Neural cell (in vitro differentiated cells): ENCODE results near the gene CACNB2. TPM values are rescaled to one million over a fixed set of nuclear protein-coding genes. Genes with fewer than 3 reads are reported as not detected.
A peak's percentile ranks its signal among the peaks of the same experiment; 100 is the strongest.

ENCODE experiments used
- H2AFZ ChIP-seq: fragments of 200-600, 300-800 bp; sonication (generic), shearing (Covaris generic); 2 replicates; pipeline ENCODE4 v1.6.0; 2014; ENCODE audit warnings: low read depth, mild to moderate bottlenecking, antibody characterized with exemption, low read length, moderate library complexity
- H3F3A ChIP-seq: fragments of 200-600 bp; shearing (Covaris generic); 2 replicates; pipeline ENCODE4 v1.6.1; 2016; ENCODE audit warnings: mild to moderate bottlenecking, moderate library complexity, mixed read lengths, antibody characterized with exemption, low read length; ENCODE audit not compliant: insufficient read depth, poor library complexity, severe bottlenecking
- H3K27ac ChIP-seq: fragments of 200-600, 300-800 bp; sonication (generic), shearing (Covaris generic); 2 replicates; pipeline ENCODE4 v1.5.1; 2014; ENCODE audit warnings: mild to moderate bottlenecking, low read length, moderate library complexity
- H3K27me3 ChIP-seq: fragments of 300-800, 200-600 bp; sonication (generic), shearing (Covaris generic); 2 replicates; pipeline ENCODE4 v1.6.0; 2014; ENCODE audit warnings: mild to moderate bottlenecking, low read depth, low read length, moderate library complexity; ENCODE audit not compliant: insufficient read depth
- H3K36me3 ChIP-seq: fragments of 300-800, 200-600 bp; sonication (generic), shearing (Covaris generic); 2 replicates; pipeline ENCODE4 v1.5.1; 2014; ENCODE audit warnings: mild to moderate bottlenecking, antibody characterized with exemption, low read length, moderate library complexity; ENCODE audit not compliant: insufficient read depth
- H3K4me2 ChIP-seq: fragments of 300-800, 200-600 bp; sonication (generic), shearing (Covaris generic); 2 replicates; pipeline ENCODE4 v1.6.0; 2014; ENCODE audit warnings: mild to moderate bottlenecking, low read length
- H3K4me3 ChIP-seq: fragments of 300-800, 200-600 bp; sonication (generic), shearing (Covaris generic); 2 replicates; pipeline ENCODE4 v1.5.1; 2014; ENCODE audit warnings: mild to moderate bottlenecking, low read length, moderate library complexity
- H3K79me2 ChIP-seq: fragments of 200-600 bp; shearing (Covaris generic); replicated peaks from 2 replicates; pipeline ENCODE4 v1.6.0; 2014; ENCODE audit warnings: mild to moderate bottlenecking, low read length, moderate library complexity; ENCODE audit not compliant: insufficient read depth
- H3K9ac ChIP-seq: fragments of 300-800, 200-600 bp; sonication (generic), shearing (Covaris generic); 2 replicates; pipeline ENCODE4 v1.6.1; 2016; ENCODE audit warnings: mild to moderate bottlenecking, low read length, mixed read lengths
- H3K9me2 ChIP-seq: fragments of 200-600 bp; shearing (Covaris generic); 2 replicates; pipeline ENCODE4 v1.6.1; 2016; ENCODE audit warnings: mild to moderate bottlenecking, low read length, mixed read lengths; ENCODE audit not compliant: insufficient read depth
- H3K9me3 ChIP-seq: fragments of 200-600, 300-800 bp; sonication (generic), shearing (Covaris generic); 2 replicates; pipeline ENCODE4 v1.6.1; 2016; ENCODE audit warnings: mild to moderate bottlenecking, mixed run types, low read length, moderate library complexity, mixed read lengths
- H4K20me1 ChIP-seq: fragments of 200-600 bp; shearing (Covaris generic); 2 replicates; pipeline ENCODE4 v1.6.1; 2016; ENCODE audit warnings: mild to moderate bottlenecking, mixed run types; ENCODE audit not compliant: insufficient read depth
- EP300 ChIP-seq: fragments of 450-650 bp; conservative IDR thresholded peaks from 2 replicates; pipeline ENCODE4 v1.6.1; 2014; ENCODE audit warnings: antibody characterized with exemption, mild to moderate bottlenecking, moderate library complexity; ENCODE audit not compliant: poor library complexity, severe bottlenecking
- EZH2 ChIP-seq: fragments of 200-600, 300-800 bp; shearing (Covaris generic), sonication (generic); IDR thresholded peaks from 2 replicates; pipeline ENCODE4 v1.6.1; 2014; ENCODE audit warnings: antibody characterized with exemption, low read length, borderline replicate concordance, mild to moderate bottlenecking; ENCODE audit not compliant: insufficient read depth, poor library complexity, severe bottlenecking
- MXI1 ChIP-seq: fragments of 450-650 bp; conservative IDR thresholded peaks from 2 replicates; pipeline ENCODE4 v1.6.1; 2014; ENCODE audit warnings: antibody characterized with exemption, mild to moderate bottlenecking; ENCODE audit not compliant: poor library complexity, severe bottlenecking
- POLR2AphosphoS5 ChIP-seq: IDR thresholded peaks from 2 replicates; pipeline ENCODE4 v1.6.1; 2012
- RAD21 ChIP-seq: fragments of 450-650 bp; conservative IDR thresholded peaks from 2 replicates; pipeline ENCODE4 v1.6.1; 2014; ENCODE audit warnings: antibody characterized with exemption, mild to moderate bottlenecking, moderate library complexity
- SMC3 ChIP-seq: fragments of 450-650 bp; conservative IDR thresholded peaks from 2 replicates; pipeline ENCODE4 v1.6.1; 2014; ENCODE audit warnings: antibody characterized with exemption, mild to moderate bottlenecking, moderate library complexity; ENCODE audit not compliant: poor library complexity
- TAF1 ChIP-seq: IDR thresholded peaks from 2 replicates; pipeline ENCODE4 v1.6.1; 2012; ENCODE audit warnings: low read depth
- polyA plus RNA-seq: library from polyadenylated mRNA; depleted of rRNA; stranded (reverse); fragments of >200 nt; gene quantifications from 2 replicates; pipeline ENCODE4 v1.2.3, GENCODE V29; 2014
- TF ChIP-seq, protein P1 (sequence below): fragments of 450-650 bp; IDR thresholded peaks from 2 replicates; pipeline ENCODE4 v1.5.1; 2014; ENCODE audit warnings: antibody characterized with exemption, mild to moderate bottlenecking, moderate library complexity; ENCODE audit not compliant: poor library complexity, severe bottlenecking
- TF ChIP-seq, protein P2 (sequence below): IDR thresholded peaks from 2 replicates; pipeline ENCODE4 v1.6.1; 2012; ENCODE audit warnings: borderline replicate concordance

The CACNB2 gene
- polyA plus RNA-seq, 1 donor from 2014 or later: 14.3 TPM

DNA sequence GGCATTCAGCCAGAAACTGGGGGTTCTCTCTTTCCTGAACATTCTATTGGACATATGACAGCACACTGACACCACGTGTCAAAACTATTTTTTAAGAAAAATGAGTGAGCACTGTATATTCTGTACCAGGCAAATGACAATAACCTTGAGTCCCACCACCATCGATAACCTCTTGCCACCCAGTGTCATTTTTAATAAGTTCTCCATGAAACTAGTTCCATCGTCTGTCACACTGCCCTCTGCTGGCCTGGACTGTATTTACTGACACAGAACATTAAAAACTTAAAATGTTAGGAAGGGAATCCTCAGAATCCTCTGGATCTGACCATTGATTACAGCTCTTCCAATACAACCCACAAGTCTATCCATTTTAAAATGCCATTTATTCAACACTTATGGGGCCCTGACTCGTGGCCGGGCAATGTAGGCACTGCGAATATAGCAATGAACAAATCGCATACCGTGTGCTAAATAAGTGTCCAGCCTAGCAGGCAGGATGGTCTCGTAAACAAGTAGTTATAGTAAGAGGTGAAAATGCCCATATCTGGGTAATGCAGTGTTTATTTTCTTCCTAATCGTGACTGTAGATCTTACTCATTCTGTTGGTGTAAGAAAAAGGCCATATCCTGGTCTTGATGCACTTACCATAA lies 35.9 kb upstream of the CACNB2 start:
- no peak overlapping the region for H3K27ac ChIP-seq
- no peak overlapping the region for H2AFZ ChIP-seq

DNA sequence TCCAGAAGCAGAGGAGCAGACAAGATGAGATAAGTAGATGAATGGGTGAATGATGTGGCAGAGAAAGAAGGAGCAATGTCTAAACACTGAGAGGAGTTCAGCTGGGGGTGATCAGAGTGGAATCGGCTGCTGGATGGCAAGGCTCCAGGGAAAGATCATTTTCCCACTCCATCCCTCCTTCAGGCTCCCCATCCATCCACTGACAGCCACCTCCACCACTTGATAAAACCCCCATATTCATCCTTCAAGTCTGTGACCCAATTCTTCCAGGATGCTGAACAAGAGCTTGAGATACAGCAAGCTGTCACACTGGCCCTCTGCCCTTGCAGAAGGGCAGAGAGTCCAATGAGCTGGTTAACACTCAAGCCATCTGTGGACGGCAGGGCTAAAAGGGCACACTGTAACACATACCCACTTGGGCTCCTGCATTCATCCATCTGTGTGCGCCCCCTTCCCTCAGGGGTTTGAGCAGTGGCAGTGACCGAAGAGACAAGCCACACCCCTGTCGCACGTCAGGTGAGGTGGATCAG lies 30.8 kb upstream of the CACNB2 start:
- H3K9me2 ChIP-seq: no peaks in the 10 kb centered on the region
- no peak overlapping the region for H3K27ac ChIP-seq
- no peak overlapping the region for H2AFZ ChIP-seq
- no peak overlapping the region for H3K4me3 ChIP-seq
- no peaks in the 10 kb centered on the region for H3K27me3 ChIP-seq
- H3K79me2 ChIP-seq: no peaks in the 10 kb centered on the region
- H3K9me3 ChIP-seq: no peaks in the 10 kb centered on the region
- no peak overlapping the region for H3K4me2 ChIP-seq
- H4K20me1 ChIP-seq: no peaks in the 10 kb centered on the region
- no peaks in the 10 kb centered on the region for H3F3A ChIP-seq
- no peak for TF ChIP-seq TAF1
- TF ChIP-seq EZH2: no peak
- TF ChIP-seq POLR2AphosphoS5: no peak
- no peak for TF ChIP-seq SMC3
- TF ChIP-seq, protein P1, sequence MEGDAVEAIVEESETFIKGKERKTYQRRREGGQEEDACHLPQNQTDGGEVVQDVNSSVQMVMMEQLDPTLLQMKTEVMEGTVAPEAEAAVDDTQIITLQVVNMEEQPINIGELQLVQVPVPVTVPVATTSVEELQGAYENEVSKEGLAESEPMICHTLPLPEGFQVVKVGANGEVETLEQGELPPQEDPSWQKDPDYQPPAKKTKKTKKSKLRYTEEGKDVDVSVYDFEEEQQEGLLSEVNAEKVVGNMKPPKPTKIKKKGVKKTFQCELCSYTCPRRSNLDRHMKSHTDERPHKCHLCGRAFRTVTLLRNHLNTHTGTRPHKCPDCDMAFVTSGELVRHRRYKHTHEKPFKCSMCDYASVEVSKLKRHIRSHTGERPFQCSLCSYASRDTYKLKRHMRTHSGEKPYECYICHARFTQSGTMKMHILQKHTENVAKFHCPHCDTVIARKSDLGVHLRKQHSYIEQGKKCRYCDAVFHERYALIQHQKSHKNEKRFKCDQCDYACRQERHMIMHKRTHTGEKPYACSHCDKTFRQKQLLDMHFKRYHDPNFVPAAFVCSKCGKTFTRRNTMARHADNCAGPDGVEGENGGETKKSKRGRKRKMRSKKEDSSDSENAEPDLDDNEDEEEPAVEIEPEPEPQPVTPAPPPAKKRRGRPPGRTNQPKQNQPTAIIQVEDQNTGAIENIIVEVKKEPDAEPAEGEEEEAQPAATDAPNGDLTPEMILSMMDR: no peak
- no peak for TF ChIP-seq RAD21
- no peak for TF ChIP-seq EP300
- TF ChIP-seq, protein P2, sequence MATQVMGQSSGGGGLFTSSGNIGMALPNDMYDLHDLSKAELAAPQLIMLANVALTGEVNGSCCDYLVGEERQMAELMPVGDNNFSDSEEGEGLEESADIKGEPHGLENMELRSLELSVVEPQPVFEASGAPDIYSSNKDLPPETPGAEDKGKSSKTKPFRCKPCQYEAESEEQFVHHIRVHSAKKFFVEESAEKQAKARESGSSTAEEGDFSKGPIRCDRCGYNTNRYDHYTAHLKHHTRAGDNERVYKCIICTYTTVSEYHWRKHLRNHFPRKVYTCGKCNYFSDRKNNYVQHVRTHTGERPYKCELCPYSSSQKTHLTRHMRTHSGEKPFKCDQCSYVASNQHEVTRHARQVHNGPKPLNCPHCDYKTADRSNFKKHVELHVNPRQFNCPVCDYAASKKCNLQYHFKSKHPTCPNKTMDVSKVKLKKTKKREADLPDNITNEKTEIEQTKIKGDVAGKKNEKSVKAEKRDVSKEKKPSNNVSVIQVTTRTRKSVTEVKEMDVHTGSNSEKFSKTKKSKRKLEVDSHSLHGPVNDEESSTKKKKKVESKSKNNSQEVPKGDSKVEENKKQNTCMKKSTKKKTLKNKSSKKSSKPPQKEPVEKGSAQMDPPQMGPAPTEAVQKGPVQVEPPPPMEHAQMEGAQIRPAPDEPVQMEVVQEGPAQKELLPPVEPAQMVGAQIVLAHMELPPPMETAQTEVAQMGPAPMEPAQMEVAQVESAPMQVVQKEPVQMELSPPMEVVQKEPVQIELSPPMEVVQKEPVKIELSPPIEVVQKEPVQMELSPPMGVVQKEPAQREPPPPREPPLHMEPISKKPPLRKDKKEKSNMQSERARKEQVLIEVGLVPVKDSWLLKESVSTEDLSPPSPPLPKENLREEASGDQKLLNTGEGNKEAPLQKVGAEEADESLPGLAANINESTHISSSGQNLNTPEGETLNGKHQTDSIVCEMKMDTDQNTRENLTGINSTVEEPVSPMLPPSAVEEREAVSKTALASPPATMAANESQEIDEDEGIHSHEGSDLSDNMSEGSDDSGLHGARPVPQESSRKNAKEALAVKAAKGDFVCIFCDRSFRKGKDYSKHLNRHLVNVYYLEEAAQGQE: no peak
- TF ChIP-seq MXI1: no peak
- H3K9ac ChIP-seq: no peak overlapping the region
- H3K36me3 ChIP-seq: no peaks in the 10 kb centered on the region

More for the DNA sequence above, 35.9 kb upstream of the CACNB2 start:
- Histone ChIP-seq H3K79me2 (no peaks in the 10 kb centered on the region), H3K9me3 (no peaks in the 10 kb centered on the region), H4K20me1 (no peaks in the 10 kb centered on the region), H3K9ac (no peak overlapping the region), H3F3A (no peaks in the 10 kb centered on the region), H3K27me3 (no peaks in the 10 kb centered on the region), H3K36me3 (no peaks in the 10 kb centered on the region), H3K9me2 (no peaks in the 10 kb centered on the region), H3K4me2 (no peak overlapping the region), H3K4me3 (no peak overlapping the region)
- peak; percentile 50 for TF ChIP-seq SMC3
- TF ChIP-seq, protein P1: peak; percentile 57
- peak; percentile 25 for TF ChIP-seq RAD21
- TF ChIP-seq POLR2AphosphoS5: no peak
